Transverse colon (tissue), 4 donors: ENCODE measurements around the gene CACNA1A. TPM values are rescaled to one million over a fixed set of nuclear protein-coding genes. Genes with fewer than 3 reads are reported as not detected.

Experiments
- DNase-seq: peaks from one replicate; pipeline ENCODE4 v3.0.0-alpha.2; 2019
- H3K27ac ChIP-seq, 4 donors: fragments of 200-600 bp; sonication (generic); 2 replicates each; pipeline ENCODE4 v1.5.1; 2016 to 2018; ENCODE audit warnings: inconsistent platforms in 4 of 4
- H3K27me3 ChIP-seq: fragments of 200-600 bp; sonication (generic); 2 replicates; pipeline ENCODE4 v1.5.1; 2017; ENCODE audit warnings: inconsistent platforms
- H3K36me3 ChIP-seq, 4 donors: fragments of 200-600 bp; sonication (generic); 2 replicates each; pipeline ENCODE4 v1.5.1; 2017 to 2019; ENCODE audit warnings: inconsistent platforms in 4 of 4
- H3K4me1 ChIP-seq, 4 donors: fragments of 200-600 bp; sonication (generic); 2 replicates each; pipeline ENCODE4 v1.5.1; 2017 to 2020; ENCODE audit warnings: inconsistent platforms in 4 of 4
- H3K4me3 ChIP-seq, 4 donors: fragments of 200-600 bp; sonication (generic); 1 replicate in 1 of 4; 2 replicates in 3 of 4; pipeline versions ENCODE4 v1.5.1 to v1.6.1; 2017 to 2019; ENCODE audit warnings: inconsistent platforms in 4 of 4
- H3K9me3 ChIP-seq, 2 donors: fragments of 200-600 bp; sonication (generic); 2 replicates each; pipeline ENCODE4 v1.5.1; 2017 to 2019; ENCODE audit warnings: inconsistent platforms in 2 of 2
- EP300 ChIP-seq: sonication (generic); formaldehyde crosslinking; IDR thresholded peaks from one replicate; pipeline ENCODE4 v1.6.1; 2017; ENCODE audit warnings: antibody characterized with exemption, low read depth
- POLR2A ChIP-seq: fragments of 450-650 bp; IDR thresholded peaks from one replicate; pipeline ENCODE4 v1.6.1; 2016; ENCODE audit warnings: antibody characterized with exemption, mild to moderate bottlenecking, moderate library complexity
- POLR2AphosphoS5 ChIP-seq, 3 donors: sonication (generic); formaldehyde crosslinking; IDR thresholded peaks; one replicate each; pipeline ENCODE4 v1.6.1; 2016; ENCODE audit warnings: antibody characterized with exemption in 3 of 3
- WGBS, 2 donors: methylation state at CpG; one replicate each; pipeline ENCODE4 v1.1.5; 2018; ENCODE audit warnings: low coverage in 1 of 2; 5-methylcytosine and 5-hydroxymethylcytosine counted together
- in situ Hi-C, 4 donors: fragments of 200-750 bp; cut with MboI; loops; one replicate each; pipeline versions ENCODE4 v1.15.0 to v1.15.1; 2017; ENCODE audit warnings: low sequenced_read_pairs in 3 of 4, low pct_ligation_motif_present in 1 of 4, low pct_unique_long_range_greater_than_20kb in 1 of 4
- intact Hi-C: fragments of 100-400 bp; cut with DNase I; formaldehyde crosslinking; loops from one replicate; pipeline ENCODE4 v1.15.1; 2023; ENCODE audit warnings: low total_unique reads
- total RNA-seq, 4 donors: library from RNA; depleted of rRNA; stranded (reverse); fragments of >200 nt; gene quantifications; one replicate each; pipeline ENCODE4 v1.1.0, GENCODE V29; 2016
- TF ChIP-seq, protein P1 (sequence below), 5 experiments: fragments of 200-600 bp in 3 of 5; fragments of 450-650 bp in 2 of 5; sonication (generic) in 3 of 5; IDR thresholded peaks; 1 replicate in 2 of 5; 2 replicates in 3 of 5; pipeline ENCODE4 v1.5.1; 2016 to 2017; ENCODE audit warnings: antibody characterized with exemption in 5 of 5, inconsistent platforms in 3 of 5, mild to moderate bottlenecking in 2 of 5, moderate library complexity in 1 of 5

The CACNA1A gene
- total RNA-seq, 4 donors from 2014 or later = 2.9 to 15.7 (median 5.2) TPM

DNA sequence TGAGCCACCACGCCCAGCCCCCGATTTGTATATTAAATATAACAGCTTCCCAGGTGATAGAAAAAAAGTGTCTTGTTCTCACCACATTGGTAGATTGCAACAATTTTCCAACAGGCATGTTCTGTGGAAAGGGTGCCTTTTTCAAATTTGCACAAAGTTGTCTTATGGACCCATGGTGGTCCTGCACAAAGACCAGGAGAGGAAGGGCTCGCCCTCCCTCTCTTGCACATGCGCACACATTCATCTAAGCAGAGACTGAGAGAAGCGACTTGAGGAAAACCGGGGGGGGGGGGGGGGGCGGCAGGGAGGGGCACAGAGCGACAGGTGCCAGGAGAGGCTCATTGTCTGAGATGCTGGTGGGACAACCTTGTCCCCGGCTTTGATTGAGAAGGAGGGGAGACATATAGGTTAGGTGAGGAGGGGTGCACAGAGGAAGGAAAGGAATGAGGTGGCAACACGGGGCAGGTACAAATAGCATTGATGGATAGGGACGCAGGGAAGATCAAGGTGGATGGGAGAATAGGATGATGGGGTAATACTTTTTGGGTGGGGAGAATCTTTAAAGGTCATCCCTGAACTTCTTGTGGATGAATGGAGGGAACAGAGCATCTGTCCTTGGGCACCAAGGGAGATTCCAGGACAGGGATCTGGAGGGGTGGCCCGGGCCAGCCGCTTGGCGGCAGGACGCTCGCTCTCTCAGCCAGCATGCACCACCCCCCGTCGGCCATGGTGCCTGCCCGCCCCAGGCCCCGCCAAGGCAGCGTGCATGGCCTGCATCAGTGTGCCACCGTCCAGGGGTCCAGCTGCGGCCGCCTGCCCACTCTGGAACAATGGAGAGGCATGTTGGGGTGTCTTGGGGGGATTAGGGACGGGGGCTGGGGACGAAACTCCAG lies 280.1 kb downstream of the CACNA1A start:
- Histone ChIP-seq H3K9me3 (no peaks in the 10 kb centered on the region), H3K4me1 (no peaks in the 10 kb centered on the region), H3K27me3 (peaks cover 28% of the 10 kb centered on the region), H3K36me3 (no peaks in the 10 kb centered on the region), H3K27ac (no peak overlapping the region), H3K4me3 (no peak overlapping the region)
- 33 to 72% methylated on average over 3 to 25 of the region's 26 CpGs for WGBS, 2 donors
- in situ Hi-C loops (no loop called here), intact Hi-C loops (no loop called here)
- TF ChIP-seq, protein P1, sequence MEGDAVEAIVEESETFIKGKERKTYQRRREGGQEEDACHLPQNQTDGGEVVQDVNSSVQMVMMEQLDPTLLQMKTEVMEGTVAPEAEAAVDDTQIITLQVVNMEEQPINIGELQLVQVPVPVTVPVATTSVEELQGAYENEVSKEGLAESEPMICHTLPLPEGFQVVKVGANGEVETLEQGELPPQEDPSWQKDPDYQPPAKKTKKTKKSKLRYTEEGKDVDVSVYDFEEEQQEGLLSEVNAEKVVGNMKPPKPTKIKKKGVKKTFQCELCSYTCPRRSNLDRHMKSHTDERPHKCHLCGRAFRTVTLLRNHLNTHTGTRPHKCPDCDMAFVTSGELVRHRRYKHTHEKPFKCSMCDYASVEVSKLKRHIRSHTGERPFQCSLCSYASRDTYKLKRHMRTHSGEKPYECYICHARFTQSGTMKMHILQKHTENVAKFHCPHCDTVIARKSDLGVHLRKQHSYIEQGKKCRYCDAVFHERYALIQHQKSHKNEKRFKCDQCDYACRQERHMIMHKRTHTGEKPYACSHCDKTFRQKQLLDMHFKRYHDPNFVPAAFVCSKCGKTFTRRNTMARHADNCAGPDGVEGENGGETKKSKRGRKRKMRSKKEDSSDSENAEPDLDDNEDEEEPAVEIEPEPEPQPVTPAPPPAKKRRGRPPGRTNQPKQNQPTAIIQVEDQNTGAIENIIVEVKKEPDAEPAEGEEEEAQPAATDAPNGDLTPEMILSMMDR (IDR thresholded peaks at IDR 0.05) = no peak
- TF ChIP-seq POLR2A (no peak), POLR2AphosphoS5 (IDR thresholded peaks at IDR 0.05) (no peak)
- no peak for DNase-seq

DNA sequence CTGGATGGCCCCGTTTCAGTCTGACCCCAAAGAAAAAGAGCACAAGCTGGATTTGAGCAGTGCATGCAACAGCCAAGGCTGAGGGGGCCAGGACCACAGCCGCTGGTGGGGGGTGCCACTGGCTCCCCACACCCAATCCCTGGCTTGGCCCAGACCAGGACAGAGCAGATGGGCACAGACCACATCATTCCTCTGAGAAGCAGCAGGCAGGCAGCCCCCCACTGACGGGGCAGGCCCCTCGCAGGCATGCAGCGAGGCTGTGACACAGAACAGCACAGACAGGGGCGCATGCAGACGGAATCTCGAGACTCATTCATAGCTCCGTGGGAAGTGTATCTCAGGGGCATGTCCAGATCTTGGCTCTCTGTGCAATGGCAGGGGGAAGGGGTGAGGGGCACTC lies 281.2 kb downstream of the CACNA1A start:
- H3K9me3 ChIP-seq = no peaks in the 10 kb centered on the region
- H3K36me3 ChIP-seq = no peaks in the 10 kb centered on the region
- in situ Hi-C loops (no loop called here), intact Hi-C loops (no loop called here)
- H3K27ac ChIP-seq = no peak overlapping the region
- peaks cover 28% of the 10 kb centered on the region for H3K27me3 ChIP-seq
- no peak for DNase-seq
- H3K4me1 ChIP-seq = no peaks in the 10 kb centered on the region
- H3K4me3 ChIP-seq = no peak overlapping the region
- no peak for TF ChIP-seq EP300
- TF ChIP-seq POLR2AphosphoS5 (IDR thresholded peaks at IDR 0.05) = no peak
- TF ChIP-seq POLR2A = no peak
- TF ChIP-seq, protein P1 (IDR thresholded peaks at IDR 0.05) = no peak
- 20 to 55% methylated on average over 1 to 9 of the region's 9 CpGs for WGBS, 2 donors

DNA sequence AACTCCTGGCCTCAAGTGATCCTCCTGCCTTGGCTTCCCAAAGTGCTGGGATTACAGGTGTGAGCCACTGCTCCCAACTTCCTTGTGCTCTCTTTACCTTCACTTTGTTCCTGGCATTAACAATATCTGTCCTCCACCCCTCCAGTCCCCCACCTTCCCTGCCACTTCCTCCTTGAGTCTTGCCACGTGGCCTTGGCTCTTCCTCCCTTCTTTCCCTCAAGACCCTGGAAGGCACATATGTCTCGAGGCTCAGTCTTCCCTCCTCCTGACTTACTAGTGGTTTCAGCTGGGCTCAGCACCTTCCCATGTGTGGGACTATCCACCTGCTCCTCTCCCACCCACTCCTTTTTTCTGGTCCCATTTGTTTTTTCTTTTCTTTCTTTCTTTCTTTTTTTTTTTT lies 285.4 kb downstream of the CACNA1A start:
- DNase-seq = no peak
- in situ Hi-C loops = no loop called here
- Histone ChIP-seq H3K4me1 (no peaks in the 10 kb centered on the region), H3K9me3 (no peaks in the 10 kb centered on the region), H3K36me3 (no peaks in the 10 kb centered on the region), H3K4me3 (no peak overlapping the region), H3K27ac (no peak overlapping the region), H3K27me3 (peaks cover 12% of the 10 kb centered on the region)
- intact Hi-C loops = no loop called here
- WGBS, 2 donors = 40 to 46% methylated on average over 2 of the region's 2 CpGs
- no peak for TF ChIP-seq EP300
- TF ChIP-seq POLR2A = no peak
- TF ChIP-seq POLR2AphosphoS5 (IDR thresholded peaks at IDR 0.05) = no peak
- TF ChIP-seq, protein P1 (IDR thresholded peaks at IDR 0.05) = no peak

DNA sequence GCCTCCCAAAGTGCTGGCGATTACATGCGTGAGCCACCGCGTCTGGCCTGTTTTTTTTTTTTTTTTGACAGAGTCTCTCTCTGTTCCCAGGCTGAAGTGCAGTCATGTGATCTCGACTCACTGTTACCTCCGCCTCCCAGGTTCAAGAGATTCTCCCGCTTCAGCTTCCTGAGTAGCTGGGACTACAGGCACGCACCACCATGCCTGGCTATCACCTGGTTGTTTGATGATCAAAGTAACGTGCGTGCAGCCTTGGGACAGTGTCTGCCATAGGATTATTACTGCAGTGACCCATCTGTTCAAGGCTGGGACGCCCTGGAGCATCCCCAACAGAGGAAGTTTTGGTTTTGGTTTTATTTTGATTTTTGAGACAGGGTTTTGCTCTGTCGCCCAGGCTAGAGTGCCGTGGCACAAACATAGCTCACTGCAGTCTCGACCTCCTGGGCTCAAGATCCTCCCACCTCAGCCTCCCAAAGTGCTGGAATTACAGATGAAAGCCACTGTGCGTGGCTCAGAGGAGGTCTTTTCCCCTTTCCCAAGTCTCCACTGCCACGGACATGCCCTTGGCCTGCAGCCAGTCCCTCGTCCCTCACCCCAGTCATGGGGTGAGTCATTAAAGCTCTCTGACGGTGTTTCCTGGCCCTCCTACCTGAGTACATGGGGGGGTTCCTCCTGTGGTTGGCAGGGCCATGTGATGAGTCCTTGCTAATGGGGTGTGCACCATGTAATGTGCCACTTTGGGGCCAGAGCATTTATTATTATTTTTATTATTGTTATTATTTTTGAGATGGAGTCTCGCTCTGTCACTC lies 290.5 kb downstream of the CACNA1A start:
- Histone ChIP-seq H3K27ac (no peak overlapping the region), H3K36me3 (no peaks in the 10 kb centered on the region), H3K9me3 (no peaks in the 10 kb centered on the region), H3K4me3 (peak overlapping the region in 1 of 4 donors; percentile 18), H3K4me1 (no peaks in the 10 kb centered on the region), H3K27me3 (no peaks in the 10 kb centered on the region)
- intact Hi-C loops = no loop called here
- no peak for DNase-seq
- WGBS, 2 donors = 61% methylated on average over 19 of the region's 19 CpGs; no CpG with 5 or more reads in 1 of the 2 donors
- TF ChIP-seq EP300 (no peak), POLR2AphosphoS5 (IDR thresholded peaks at IDR 0.05) (no peak), POLR2A (no peak)
- TF ChIP-seq, protein P1 (IDR thresholded peaks at IDR 0.05) = no peak
- in situ Hi-C loops = no loop called here
